Mucosa of stomach (tissue), 1 donor: Measurements from ENCODE around the gene RAPGEF4.

Source experiments
- H3K27me3 ChIP-seq: one replicate; pipeline ENCODE4 v1.7.0; 2013; ENCODE audit warnings: mild to moderate bottlenecking, low read length; ENCODE audit not compliant: control insufficient read depth, insufficient read depth
- H3K36me3 ChIP-seq: one replicate; pipeline ENCODE4 v1.7.0; 2013; ENCODE audit warnings: low read length; ENCODE audit not compliant: control insufficient read depth, insufficient read depth
- H3K4me1 ChIP-seq: one replicate; pipeline ENCODE4 v1.7.0; 2013; ENCODE audit warnings: mild to moderate bottlenecking, low read length; ENCODE audit not compliant: control insufficient read depth, insufficient read depth
- H3K4me3 ChIP-seq: one replicate; pipeline ENCODE4 v1.7.0; 2013; ENCODE audit warnings: low read length
- H3K9ac ChIP-seq: one replicate; pipeline ENCODE4 v1.7.0; 2013; ENCODE audit warnings: mild to moderate bottlenecking, low read length, moderate library complexity
- H3K9me3 ChIP-seq: one replicate; pipeline ENCODE4 v1.7.0; 2013; ENCODE audit warnings: mild to moderate bottlenecking, low read length, moderate library complexity; ENCODE audit not compliant: control insufficient read depth
- donor health status: Pancreatic carcinoma.

The RAPGEF4 gene

DNA sequence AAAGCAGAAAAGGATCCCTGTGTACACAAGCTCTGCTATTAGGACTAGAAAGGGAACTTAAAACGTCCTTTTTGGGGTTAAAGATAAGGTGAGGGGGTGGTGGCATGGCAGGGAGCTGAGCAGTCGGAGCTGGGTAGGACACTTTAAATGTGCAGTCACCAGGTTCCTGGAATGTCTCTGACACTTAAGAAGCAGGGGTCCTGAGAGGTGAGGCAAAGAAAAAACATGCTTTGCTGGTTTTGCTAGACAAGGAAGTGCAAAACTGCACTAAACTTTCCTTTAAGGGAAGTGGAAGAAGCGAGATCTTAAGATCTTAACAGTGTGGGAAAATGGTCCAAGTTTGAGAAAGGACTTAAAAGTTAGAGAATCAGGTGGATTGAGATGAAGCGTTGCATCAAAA, 240.5 kb downstream of the RAPGEF4 start:
- H3K9me3 ChIP-seq = no peaks in the 10 kb centered on the region
- no peaks in the 10 kb centered on the region for H3K4me1 ChIP-seq
- no peak overlapping the region for H3K4me3 ChIP-seq
- H3K9ac ChIP-seq = no peak overlapping the region
- H3K27me3 ChIP-seq = no peaks in the 10 kb centered on the region
- no peaks in the 10 kb centered on the region for H3K36me3 ChIP-seq

DNA sequence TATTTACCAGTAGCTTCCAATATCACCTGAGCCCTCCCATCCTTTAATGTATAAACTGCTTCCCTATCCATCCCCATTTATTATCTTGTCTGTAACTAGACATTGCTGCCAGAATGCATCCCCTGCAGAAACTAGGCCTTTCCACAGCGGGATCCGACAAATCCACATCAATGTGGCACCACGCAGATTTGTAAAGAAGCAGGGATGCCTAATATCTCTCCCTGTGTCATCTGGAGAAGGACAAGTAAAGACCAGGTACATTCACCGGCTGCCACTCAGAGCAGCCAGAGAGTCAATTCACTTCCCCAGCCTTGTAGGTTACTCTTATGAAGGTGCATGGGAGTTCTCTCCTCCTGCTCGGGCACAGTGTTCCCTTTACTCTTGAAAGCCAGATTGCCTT, 241.2 kb downstream of the RAPGEF4 start:
- no peaks in the 10 kb centered on the region for H3K36me3 ChIP-seq
- H3K27me3 ChIP-seq = no peaks in the 10 kb centered on the region
- no peaks in the 10 kb centered on the region for H3K9me3 ChIP-seq
- no peak overlapping the region for H3K9ac ChIP-seq
- H3K4me1 ChIP-seq = no peaks in the 10 kb centered on the region
- H3K4me3 ChIP-seq = no peak overlapping the region

GRCh38 chr2:172977270-172978062, 241.8 kb downstream of the RAPGEF4 start:
- Histone ChIP-seq H3K4me3 (no peak overlapping the region), H3K9ac (no peak overlapping the region), H3K9me3 (no peaks in the 10 kb centered on the region), H3K27me3 (no peaks in the 10 kb centered on the region), H3K36me3 (no peaks in the 10 kb centered on the region), H3K4me1 (no peaks in the 10 kb centered on the region)

DNA sequence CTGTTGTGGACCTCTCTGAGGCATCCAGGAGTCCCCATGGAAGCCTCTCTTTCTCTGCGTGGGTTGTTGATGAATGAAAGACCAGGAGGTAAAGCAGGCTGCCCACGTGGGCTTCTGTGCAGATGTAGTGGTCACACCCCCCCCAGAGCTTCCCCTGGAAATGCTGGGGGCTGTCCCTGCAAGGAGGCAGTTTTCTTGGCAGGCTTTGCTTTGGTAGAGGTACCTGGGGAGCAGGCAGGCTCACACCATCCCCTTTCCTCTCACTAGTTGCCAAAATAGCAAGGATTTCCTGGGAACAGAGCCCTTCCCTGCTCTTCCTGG, 242.4 kb downstream of the RAPGEF4 start:
- Histone ChIP-seq H3K9me3 (no peaks in the 10 kb centered on the region), H3K36me3 (no peaks in the 10 kb centered on the region), H3K27me3 (no peaks in the 10 kb centered on the region), H3K9ac (no peak overlapping the region), H3K4me3 (no peak overlapping the region), H3K4me1 (no peaks in the 10 kb centered on the region)

- Histone ChIP-seq H3K36me3 (no peaks in the 10 kb centered on the region), H3K4me3 (no peak overlapping the region), H3K9me3 (no peaks in the 10 kb centered on the region), H3K4me1 (peaks cover 11% of the 10 kb centered on the region), H3K9ac (no peak overlapping the region), H3K27me3 (no peaks in the 10 kb centered on the region)
Observed at GRCh38 chr2:172985139-172985892, 249.7 kb downstream of the RAPGEF4 start.

DNA sequence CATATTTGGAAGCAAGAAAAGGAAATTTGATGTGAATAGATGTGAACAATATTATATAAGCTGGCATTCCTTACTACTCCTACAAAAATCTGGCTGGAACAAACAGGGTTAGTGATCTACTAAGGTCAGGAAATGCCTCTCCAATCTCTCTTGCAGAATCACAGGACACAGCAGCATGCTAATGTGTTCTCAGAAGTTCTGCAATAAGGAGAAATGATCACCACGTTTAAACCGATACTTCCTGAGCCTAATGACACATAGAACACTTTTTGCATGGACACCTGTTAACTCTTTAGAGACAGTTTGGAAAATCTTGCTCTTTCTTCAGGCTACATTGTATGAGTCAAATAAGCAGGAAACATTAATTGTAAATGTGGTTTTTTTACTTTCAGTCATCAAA, 250.4 kb downstream of the RAPGEF4 start:
- Histone ChIP-seq H3K4me3 (no peak overlapping the region), H3K9me3 (no peaks in the 10 kb centered on the region), H3K27me3 (no peaks in the 10 kb centered on the region), H3K9ac (no peak overlapping the region), H3K4me1 (peaks cover 11% of the 10 kb centered on the region), H3K36me3 (no peaks in the 10 kb centered on the region)

DNA sequence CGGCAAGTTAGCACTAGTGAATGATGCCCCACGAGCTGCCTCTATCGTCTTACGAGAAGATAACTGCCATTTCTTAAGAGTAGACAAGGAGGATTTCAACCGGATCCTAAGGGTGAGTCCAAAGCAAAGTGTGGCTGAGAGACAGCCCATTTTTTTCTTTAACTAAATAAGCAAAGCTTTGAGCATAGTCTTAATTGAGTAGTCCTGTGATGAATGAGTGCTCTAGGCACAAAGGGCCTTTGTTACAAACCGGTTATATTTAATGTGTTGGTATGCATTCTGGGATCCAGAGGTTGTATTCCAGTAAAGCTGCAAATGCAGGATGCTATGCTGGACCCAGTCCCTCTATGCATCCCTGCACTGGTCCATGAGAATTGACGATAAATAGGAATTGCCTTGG, 253.1 kb downstream of the RAPGEF4 start:
- peaks cover 11% of the 10 kb centered on the region for H3K4me1 ChIP-seq
- no peak overlapping the region for H3K9ac ChIP-seq
- no peak overlapping the region for H3K4me3 ChIP-seq
- no peaks in the 10 kb centered on the region for H3K36me3 ChIP-seq
- no peaks in the 10 kb centered on the region for H3K9me3 ChIP-seq
- no peaks in the 10 kb centered on the region for H3K27me3 ChIP-seq

GRCh38 chr2:172991031-172991430, 255.4 kb downstream of the RAPGEF4 start:
- H3K4me1 ChIP-seq = peaks cover under 1% of the 10 kb centered on the region
- H3K27me3 ChIP-seq = no peaks in the 10 kb centered on the region
- H3K36me3 ChIP-seq = no peaks in the 10 kb centered on the region
- H3K9me3 ChIP-seq = no peaks in the 10 kb centered on the region
- no peak overlapping the region for H3K4me3 ChIP-seq
- no peak overlapping the region for H3K9ac ChIP-seq

DNA sequence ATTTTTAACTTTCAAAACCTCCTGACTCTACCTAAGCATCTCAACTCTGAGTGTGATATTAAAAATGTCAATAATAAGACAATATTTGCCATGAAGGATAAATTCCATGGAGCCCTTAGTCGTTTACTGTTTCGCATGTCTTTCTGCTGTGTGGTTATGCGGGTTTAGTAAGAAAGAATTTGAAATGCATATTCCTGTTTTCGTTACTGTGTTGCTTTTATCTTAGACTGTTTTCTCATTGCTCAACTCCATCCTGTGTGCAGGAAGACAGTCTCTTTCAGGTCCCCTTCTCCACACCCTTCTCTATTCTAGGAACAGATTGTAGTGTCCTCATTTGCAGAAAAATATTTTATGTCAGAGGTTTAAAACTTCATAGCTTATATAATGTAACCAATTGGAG, 257.5 kb downstream of the RAPGEF4 start:
- Histone ChIP-seq H3K36me3 (no peaks in the 10 kb centered on the region), H3K4me1 (no peaks in the 10 kb centered on the region), H3K9me3 (no peaks in the 10 kb centered on the region), H3K27me3 (no peaks in the 10 kb centered on the region), H3K9ac (no peak overlapping the region), H3K4me3 (no peak overlapping the region)

- Histone ChIP-seq H3K9me3 (no peaks in the 10 kb centered on the region), H3K27me3 (no peaks in the 10 kb centered on the region), H3K4me1 (no peaks in the 10 kb centered on the region), H3K9ac (no peak overlapping the region), H3K36me3 (no peaks in the 10 kb centered on the region), H3K4me3 (no peak overlapping the region)
Observed at GRCh38 chr2:172993931-172994717, 258.5 kb downstream of the RAPGEF4 start.

- H3K36me3 ChIP-seq = no peaks in the 10 kb centered on the region
- no peaks in the 10 kb centered on the region for H3K9me3 ChIP-seq
- H3K27me3 ChIP-seq = no peaks in the 10 kb centered on the region
- H3K4me3 ChIP-seq = no peak overlapping the region
- H3K9ac ChIP-seq = no peak overlapping the region
- H3K4me1 ChIP-seq = no peaks in the 10 kb centered on the region
Observed at GRCh38 chr2:172994864-172995263, 259.2 kb downstream of the RAPGEF4 start.
